Measurements from ENCODE around the gene S100A16.

Gene S100A16

DNA sequence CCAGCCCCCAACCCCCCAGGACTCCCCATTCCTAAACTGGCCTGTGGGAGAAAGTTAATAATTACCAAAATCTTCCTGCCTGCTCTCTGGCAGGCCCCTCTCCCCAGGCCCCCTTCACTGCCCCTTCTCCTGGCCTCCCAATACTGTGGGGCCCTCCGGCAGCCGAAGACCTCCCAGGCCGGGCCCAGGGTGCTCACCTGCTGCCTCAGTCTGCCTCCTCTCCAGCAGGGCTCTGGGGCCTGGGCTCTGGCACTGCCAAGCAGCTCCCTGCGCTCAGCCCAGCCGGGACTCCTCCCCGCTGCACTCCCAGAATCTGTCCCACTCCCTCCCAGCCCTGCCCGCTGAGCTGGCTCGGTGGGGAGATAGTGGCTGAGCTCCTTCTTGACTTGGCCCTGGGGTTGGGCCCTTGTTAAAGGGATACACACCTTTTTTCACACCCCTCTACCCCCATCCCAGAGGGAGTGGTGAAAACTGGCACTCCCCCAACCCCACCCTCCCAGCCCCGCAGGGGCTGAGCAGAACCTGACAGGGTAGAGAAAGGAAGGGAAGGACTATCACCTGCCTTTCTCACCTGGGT is at the start of gene S100A16:
S100A16 (minus strand) TSS at position 383 of the 577 bp plus-strand sequence. CDS start 4,986 bp downstream, outside the sequence.
- H3K9me3 Mint-ChIP-seq (ENCODE audit: low read depth), result no peaks in the 10 kb centered on the region
- H3K27me3 Mint-ChIP-seq, result no peaks in the 10 kb centered on the region
- no peaks in the 10 kb centered on the region for H3K36me3 Mint-ChIP-seq
- no peak within 1 kb of the TSS for H3K27ac Mint-ChIP-seq
- H3K4me1 Mint-ChIP-seq (ENCODE audit: low read depth), result no peaks in the 10 kb centered on the region
- H3K4me3 Mint-ChIP-seq, result no peak within 1 kb of the TSS

DNA sequence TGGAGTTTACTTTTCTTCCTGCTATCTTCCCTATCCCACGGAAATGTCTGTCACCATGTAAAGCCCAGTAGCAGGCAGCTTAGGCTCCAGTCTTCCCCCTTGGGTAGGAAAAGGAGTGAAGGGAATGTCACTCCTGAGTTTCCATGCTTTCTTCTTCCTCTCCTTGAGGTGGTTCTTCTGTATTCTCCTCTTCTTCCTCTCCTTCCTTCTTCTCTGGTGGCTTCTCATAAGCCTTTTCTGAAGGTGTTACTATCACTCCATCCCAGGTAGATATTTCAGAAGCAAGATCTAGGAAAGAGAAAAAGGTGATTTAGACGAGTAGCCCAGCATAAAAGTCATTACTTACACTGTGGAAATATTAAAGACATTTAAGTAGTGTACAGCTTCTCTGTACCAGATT is 49.3 kb upstream of the S100A16 start:
- Mint-ChIP-seq H3K9me3 (ENCODE audit: low read depth) (no peaks in the 10 kb centered on the region), H3K4me3 (no peak overlapping the region), H3K27me3 (no peaks in the 10 kb centered on the region), H3K27ac (no peak overlapping the region), H3K36me3 (no peaks in the 10 kb centered on the region), H3K4me1 (ENCODE audit: low read depth) (peaks cover 17% of the 10 kb centered on the region)

DNA sequence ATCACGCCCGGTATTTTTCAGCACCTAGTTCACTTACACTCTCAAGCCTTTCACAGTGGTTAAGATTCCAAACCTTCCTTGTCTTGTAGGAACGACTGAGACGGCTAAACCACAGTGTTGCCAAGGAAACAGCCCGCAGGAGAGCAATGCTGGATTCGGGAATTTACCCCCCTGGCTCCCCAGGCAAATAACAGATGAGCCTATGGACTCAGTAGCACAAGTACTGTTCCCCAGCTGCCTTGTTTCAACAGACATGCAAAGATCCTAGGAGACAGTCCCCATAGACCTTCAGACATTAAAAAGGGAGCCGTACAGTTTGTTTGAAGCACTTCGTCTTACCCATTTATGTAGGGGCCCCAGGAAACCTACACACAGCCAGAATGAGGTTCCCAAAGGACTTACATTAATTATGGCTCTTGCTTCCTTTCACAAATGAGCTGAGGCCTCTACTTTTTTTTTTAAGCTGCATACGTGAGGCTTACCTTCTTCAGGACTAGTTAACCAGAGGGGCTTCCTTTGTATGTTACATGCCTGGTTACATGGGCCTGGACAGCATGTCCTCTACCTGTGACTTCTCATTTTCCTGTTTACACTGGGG is 48.3 kb upstream of the S100A16 start:
- Mint-ChIP-seq H3K4me3 (peak overlapping the region; percentile 52), H3K27me3 (no peaks in the 10 kb centered on the region), H3K27ac (peak overlapping the region; percentile 35), H3K9me3 (ENCODE audit: low read depth) (no peaks in the 10 kb centered on the region), H3K4me1 (ENCODE audit: low read depth) (peaks cover 17% of the 10 kb centered on the region), H3K36me3 (no peaks in the 10 kb centered on the region)

- Mint-ChIP-seq H3K36me3 (no peaks in the 10 kb centered on the region), H3K27me3 (no peaks in the 10 kb centered on the region), H3K4me3 (peak overlapping the region; percentile 94), H3K9me3 (ENCODE audit: low read depth) (no peaks in the 10 kb centered on the region), H3K27ac (peak overlapping the region; percentile 81), H3K4me1 (ENCODE audit: low read depth) (peaks cover 17% of the 10 kb centered on the region)
These were observed 46.7 kb upstream of the S100A16 start for GRCh38 chr1:153659656-153660055.

DNA sequence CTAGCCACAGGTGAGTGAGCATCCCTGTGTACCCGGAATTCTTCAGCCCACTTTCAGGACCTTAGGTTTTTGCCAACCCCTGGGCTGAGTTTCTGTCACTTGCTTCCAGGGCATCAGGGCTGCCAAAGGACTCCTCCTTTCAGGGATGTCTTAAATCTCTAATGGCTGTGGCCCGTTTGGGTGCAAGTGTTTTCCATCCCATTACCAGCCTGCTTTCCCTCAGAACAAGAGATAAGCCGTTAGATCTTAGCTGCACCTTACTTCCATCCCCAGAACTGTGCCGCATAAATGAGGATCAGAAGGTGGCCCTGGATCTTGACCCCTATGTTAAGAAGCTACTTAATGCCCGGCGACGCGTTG is 46.2 kb upstream of the S100A16 start:
- Mint-ChIP-seq H3K9me3 (ENCODE audit: low read depth) (no peaks in the 10 kb centered on the region), H3K27me3 (no peaks in the 10 kb centered on the region), H3K4me3 (peak overlapping the region; percentile 94), H3K4me1 (ENCODE audit: low read depth) (peaks cover 17% of the 10 kb centered on the region), H3K36me3 (no peaks in the 10 kb centered on the region), H3K27ac (peak overlapping the region; percentile 90)

DNA sequence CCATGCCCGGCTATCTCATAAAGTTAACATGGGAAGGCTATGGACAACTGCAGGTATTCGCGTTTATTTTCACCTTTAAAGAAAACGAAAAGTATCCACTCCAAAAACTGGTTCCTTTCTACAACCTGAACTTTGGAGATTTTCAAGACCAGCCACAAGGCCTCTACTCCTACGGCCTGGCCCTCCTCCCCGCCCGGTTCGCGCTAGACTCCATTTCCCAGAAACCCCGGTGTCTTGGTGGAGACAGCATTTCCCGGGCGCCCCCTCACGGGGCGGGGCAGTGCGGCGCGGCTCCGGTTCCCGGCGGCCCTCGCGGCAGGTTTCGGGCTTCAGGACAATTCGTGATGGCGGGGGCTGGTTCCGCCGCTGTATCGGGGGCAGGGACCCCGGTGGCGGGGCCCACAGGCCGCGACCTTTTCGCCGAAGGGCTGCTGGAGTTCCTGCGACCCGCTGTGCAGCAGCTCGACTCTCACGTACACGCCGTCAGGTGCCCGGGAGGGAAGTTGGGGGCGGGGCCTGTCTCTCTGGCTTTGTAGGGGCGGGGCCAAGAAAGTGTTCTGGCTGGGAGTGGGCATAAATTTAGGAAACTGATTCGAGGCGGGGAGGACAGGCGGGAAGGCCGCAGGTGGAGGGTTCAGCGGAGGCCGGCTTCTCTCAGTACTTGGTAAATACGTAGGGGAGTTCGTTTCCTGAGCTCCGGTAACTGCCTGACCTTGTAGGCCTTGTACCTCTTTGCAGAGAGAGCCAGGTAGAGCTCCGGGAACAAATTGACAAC is 45.6 kb upstream of the S100A16 start, which contains the start of gene SNAPIN:
SNAPIN (plus strand) TSS at position 304 of the 775 bp plus-strand sequence; CDS start at position 345, 41 bp downstream.
- no peaks in the 10 kb centered on the region for H3K27me3 Mint-ChIP-seq
- no peaks in the 10 kb centered on the region for H3K9me3 Mint-ChIP-seq (ENCODE audit: low read depth)
- H3K36me3 Mint-ChIP-seq, result no peaks in the 10 kb centered on the region
- H3K4me3 Mint-ChIP-seq, result peak within 1 kb of the TSS; percentile 94
- peak within 1 kb of the TSS; percentile 90 for H3K27ac Mint-ChIP-seq
- peaks cover 17% of the 10 kb centered on the region for H3K4me1 Mint-ChIP-seq (ENCODE audit: low read depth)

GRCh38 chr1:153655333-153655732 is 42.4 kb upstream of the S100A16 start:
- no peaks in the 10 kb centered on the region for H3K27me3 Mint-ChIP-seq
- H3K9me3 Mint-ChIP-seq (ENCODE audit: low read depth), result no peaks in the 10 kb centered on the region
- no peak overlapping the region for H3K27ac Mint-ChIP-seq
- H3K4me3 Mint-ChIP-seq, result no peak overlapping the region
- no peaks in the 10 kb centered on the region for H3K36me3 Mint-ChIP-seq
- H3K4me1 Mint-ChIP-seq (ENCODE audit: low read depth), result peaks cover 11% of the 10 kb centered on the region

DNA sequence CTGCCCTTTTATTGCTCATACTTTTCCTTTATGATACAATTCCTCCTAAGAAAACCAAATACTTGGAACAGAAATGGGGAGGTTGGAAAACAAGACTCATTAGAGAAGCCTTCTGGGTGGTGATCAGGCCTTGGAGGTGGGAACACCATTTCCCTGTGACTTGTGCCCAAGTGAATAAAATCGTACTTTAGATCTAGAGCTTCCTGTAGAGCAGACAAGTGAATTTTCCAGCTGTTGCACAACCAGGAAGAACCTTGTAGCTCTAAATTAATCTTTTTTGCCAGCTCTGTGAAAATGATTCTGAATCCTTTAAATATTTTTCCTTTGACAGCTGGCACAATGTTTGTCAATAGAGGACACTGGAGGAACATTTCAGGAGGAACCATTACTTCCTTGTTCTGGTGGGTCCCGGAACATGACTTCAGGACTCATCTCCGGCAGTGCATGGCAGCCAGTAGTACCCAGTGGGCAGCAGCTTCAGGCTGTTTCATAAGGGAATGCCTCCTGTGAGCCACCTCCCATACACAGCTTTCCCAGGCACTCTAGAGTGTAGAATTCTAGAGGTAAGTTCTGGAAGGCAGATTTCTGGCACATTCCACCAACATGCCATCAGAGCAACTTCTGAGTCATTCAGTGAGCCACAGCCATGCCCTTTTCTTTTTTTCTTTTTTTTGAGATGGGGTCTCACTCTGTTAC is 40.0 kb upstream of the S100A16 start:
- H3K27me3 Mint-ChIP-seq, result no peaks in the 10 kb centered on the region
- no peak overlapping the region for H3K4me3 Mint-ChIP-seq
- peaks cover 21% of the 10 kb centered on the region for H3K4me1 Mint-ChIP-seq (ENCODE audit: low read depth)
- H3K27ac Mint-ChIP-seq, result no peak overlapping the region
- H3K9me3 Mint-ChIP-seq (ENCODE audit: low read depth), result no peaks in the 10 kb centered on the region
- H3K36me3 Mint-ChIP-seq, result no peaks in the 10 kb centered on the region

DNA sequence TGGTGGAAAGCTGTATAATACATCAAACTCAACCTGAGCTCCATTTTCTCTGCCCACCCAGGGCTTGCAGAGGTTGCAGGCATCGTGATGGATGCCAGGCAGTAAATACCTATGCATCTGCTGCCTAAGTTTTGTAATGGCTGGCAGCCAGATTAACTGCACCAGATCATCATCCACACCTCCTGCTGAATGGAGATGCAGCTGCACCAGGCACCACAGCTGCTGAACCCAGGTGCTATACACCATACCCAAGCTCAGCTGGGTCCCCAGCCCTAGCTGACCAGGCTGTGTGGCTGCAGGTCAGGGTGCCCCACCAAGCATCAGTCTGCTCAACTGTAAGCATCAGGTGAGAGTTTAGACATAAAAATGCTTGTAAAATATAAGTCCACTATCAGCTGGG is 38.8 kb upstream of the S100A16 start:
- Mint-ChIP-seq H3K4me3 (no peak overlapping the region), H3K27ac (no peak overlapping the region), H3K27me3 (no peaks in the 10 kb centered on the region), H3K9me3 (ENCODE audit: low read depth) (no peaks in the 10 kb centered on the region), H3K36me3 (peaks cover 2% of the 10 kb centered on the region), H3K4me1 (ENCODE audit: low read depth) (peaks cover 32% of the 10 kb centered on the region)

DNA sequence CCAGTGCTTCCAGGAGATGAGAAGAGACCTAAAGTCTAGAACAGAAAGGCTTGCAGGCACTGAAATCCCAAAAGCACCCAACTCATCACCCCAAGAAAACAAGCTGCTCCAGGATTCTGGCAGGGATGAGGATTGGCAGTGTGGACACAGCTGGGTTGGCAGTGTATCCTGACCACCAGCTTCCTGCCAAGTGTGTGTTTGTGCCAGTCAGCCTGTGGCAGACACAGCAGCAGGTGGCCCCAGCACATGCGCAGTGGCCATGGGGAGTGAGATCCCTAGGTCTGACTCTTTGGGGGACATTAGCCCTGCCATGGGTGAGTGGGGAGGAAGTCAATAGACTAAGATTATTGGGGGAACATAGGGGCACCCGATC is 36.9 kb upstream of the S100A16 start:
- Mint-ChIP-seq H3K36me3 (peaks cover 7% of the 10 kb centered on the region), H3K4me1 (ENCODE audit: low read depth) (peaks cover 49% of the 10 kb centered on the region), H3K4me3 (no peak overlapping the region), H3K27me3 (no peaks in the 10 kb centered on the region), H3K9me3 (ENCODE audit: low read depth) (no peaks in the 10 kb centered on the region), H3K27ac (peak overlapping the region; percentile 91)

GRCh38 chr1:153649137-153649862 is 36.4 kb upstream of the S100A16 start:
- H3K27me3 Mint-ChIP-seq, result no peaks in the 10 kb centered on the region
- no peaks in the 10 kb centered on the region for H3K9me3 Mint-ChIP-seq (ENCODE audit: low read depth)
- H3K4me3 Mint-ChIP-seq, result peak overlapping the region; percentile 35
- H3K36me3 Mint-ChIP-seq, result peaks cover 7% of the 10 kb centered on the region
- H3K4me1 Mint-ChIP-seq (ENCODE audit: low read depth), result peaks cover 54% of the 10 kb centered on the region
- H3K27ac Mint-ChIP-seq, result peak overlapping the region; percentile 91

DNA sequence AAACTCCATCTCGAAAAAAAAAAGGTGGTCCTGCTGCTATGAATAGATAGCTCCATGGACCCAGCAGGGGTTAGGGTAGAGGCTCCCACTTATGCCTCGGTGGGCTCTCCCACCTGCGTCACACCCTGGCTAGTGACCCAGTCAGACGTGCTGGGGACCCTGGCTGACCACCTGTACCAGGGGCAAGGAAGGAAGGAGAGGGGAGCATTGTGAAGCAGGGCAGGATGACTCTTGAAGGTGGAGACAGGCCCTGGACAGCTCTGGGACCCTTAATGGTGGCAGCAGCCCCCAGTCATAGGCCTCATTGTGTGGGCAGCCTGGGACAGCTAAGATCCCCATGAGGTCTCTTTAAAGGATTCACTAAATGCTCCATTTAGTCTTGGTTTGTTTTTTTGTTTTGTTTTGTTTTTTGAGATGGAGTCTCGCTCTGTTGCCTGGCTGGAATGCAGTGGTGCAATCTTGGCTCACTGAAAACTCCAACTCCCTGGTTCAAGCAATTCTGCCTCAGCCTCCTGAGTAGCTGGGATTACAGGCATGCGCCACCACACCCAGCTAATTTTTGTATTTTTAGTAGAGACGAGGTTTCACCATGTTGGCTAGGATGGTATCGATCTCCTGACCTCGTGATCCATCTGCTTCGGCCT is 35.2 kb upstream of the S100A16 start:
- no peaks in the 10 kb centered on the region for H3K9me3 Mint-ChIP-seq (ENCODE audit: low read depth)
- H3K4me1 Mint-ChIP-seq (ENCODE audit: low read depth), result peaks cover 65% of the 10 kb centered on the region
- peaks cover 13% of the 10 kb centered on the region for H3K36me3 Mint-ChIP-seq
- no peaks in the 10 kb centered on the region for H3K27me3 Mint-ChIP-seq
- H3K4me3 Mint-ChIP-seq, result no peak overlapping the region
- peak overlapping the region; percentile 78 for H3K27ac Mint-ChIP-seq

GRCh38 chr1:153647346-153647714 is 34.4 kb upstream of the S100A16 start:
- Mint-ChIP-seq H3K4me1 (ENCODE audit: low read depth) (peaks cover 72% of the 10 kb centered on the region), H3K27me3 (no peaks in the 10 kb centered on the region), H3K4me3 (no peak overlapping the region), H3K36me3 (peaks cover 13% of the 10 kb centered on the region), H3K9me3 (ENCODE audit: low read depth) (no peaks in the 10 kb centered on the region), H3K27ac (peak overlapping the region; percentile 84)

GRCh38 chr1:153646672-153647345 is 33.9 kb upstream of the S100A16 start:
- Mint-ChIP-seq H3K27ac (peak overlapping the region; percentile 84), H3K4me1 (ENCODE audit: low read depth) (peaks cover 74% of the 10 kb centered on the region), H3K9me3 (ENCODE audit: low read depth) (no peaks in the 10 kb centered on the region), H3K4me3 (no peak overlapping the region), H3K27me3 (no peaks in the 10 kb centered on the region), H3K36me3 (peaks cover 13% of the 10 kb centered on the region)

Data from activated naive CD8-positive, alpha-beta T cell (primary cell).